G401 (cell line): ENCODE results near the gene LRRC39. TPM values are rescaled to one million over a fixed set of nuclear protein-coding genes. Genes with fewer than 3 reads are reported as not detected.

Experiments used
- total RNA-seq: library from RNA; depleted of rRNA; stranded (reverse); fragments of >200 nt; shearing (Covaris generic); gene quantifications from 2 replicates; pipeline ENCODE4 v1.2.3, GENCODE V29; 2014; rRNA removed

LRRC39 gene
- total RNA-seq, 1 experiment from 2014 or later: 0.34 TPM

Other genes with a start within 250 kb of the LRRC39 start
- 18.6 and 28.2 TPM in 2 replicates for gene SLC35A3, start 208.3 kb downstream of the LRRC39 start, total RNA-seq
- gene SASS6, start 45.3 kb downstream of the LRRC39 start, total RNA-seq: 10.7 and 19.4 TPM in 2 replicates
- 3.0 and 6.9 TPM in 2 replicates for gene TRMT13, start 45.1 kb downstream of the LRRC39 start, total RNA-seq
- gene DBT, start 71.6 kb upstream of the LRRC39 start, total RNA-seq: 3.3 and 4.2 TPM in 2 replicates
- gene RTCA, start 88.0 kb upstream of the LRRC39 start, total RNA-seq: 39.0 and 40.4 TPM in 2 replicates
- gene CDC14A, start 174.2 kb upstream of the LRRC39 start, total RNA-seq: 4.1 and 9.9 TPM in 2 replicates